Right atrium auricular region (tissue), 2 donors: ENCODE results near the gene ATG10. TPM values are rescaled to one million over a fixed set of nuclear protein-coding genes. Genes with fewer than 3 reads are reported as not detected.
A peak's percentile ranks its signal among the peaks of the same experiment; 100 is the strongest.

ENCODE experiments used
- DNase-seq: peaks from one replicate; pipeline ENCODE4 v3.0.0-alpha.2; 2019; ENCODE audit warnings: low spot score
- H3K27ac ChIP-seq, 2 donors: fragments of 200-600 bp; sonication (generic); 1 replicate in 1 of 2; 2 replicates in 1 of 2; pipeline ENCODE4 v1.5.1; 2016 to 2019
- H3K27me3 ChIP-seq, 2 donors: fragments of 200-600 bp; sonication (generic); one replicate each; pipeline versions ENCODE4 v1.5.1 to v1.6.0; 2017 to 2019
- H3K36me3 ChIP-seq: fragments of 200-600 bp; sonication (generic); one replicate; pipeline ENCODE4 v1.5.1; 2016
- H3K4me1 ChIP-seq, 2 donors: fragments of 200-600 bp; sonication (generic); one replicate each; pipeline versions ENCODE4 v1.5.1 to v1.6.0; 2017 to 2019
- H3K4me3 ChIP-seq, 2 donors: fragments of 200-600 bp; sonication (generic); 1 replicate in 1 of 2; 2 replicates in 1 of 2; pipeline ENCODE4 v1.5.1; 2017 to 2019; ENCODE audit warnings: mild to moderate bottlenecking in 1 of 2, moderate library complexity in 1 of 2
- H3K9me3 ChIP-seq, 2 donors: fragments of 200-600 bp; sonication (generic); one replicate each; pipeline ENCODE4 v1.5.1; 2019
- total RNA-seq, 2 donors: library from RNA; depleted of rRNA; stranded (reverse); fragments of >200 nt; gene quantifications; one replicate each; pipeline ENCODE4 v1.1.0, GENCODE V29; 2016
- TF ChIP-seq, protein P1 (sequence below), 2 donors: fragments of 200-600 bp; sonication (generic); IDR thresholded peaks; one replicate each; pipeline ENCODE4 v1.5.1; 2019; ENCODE audit warnings: antibody characterized with exemption in 2 of 2

ATG10 gene
- total RNA-seq, 2 donors from 2014 or later: 4.2 to 5.6 TPM

DNA sequence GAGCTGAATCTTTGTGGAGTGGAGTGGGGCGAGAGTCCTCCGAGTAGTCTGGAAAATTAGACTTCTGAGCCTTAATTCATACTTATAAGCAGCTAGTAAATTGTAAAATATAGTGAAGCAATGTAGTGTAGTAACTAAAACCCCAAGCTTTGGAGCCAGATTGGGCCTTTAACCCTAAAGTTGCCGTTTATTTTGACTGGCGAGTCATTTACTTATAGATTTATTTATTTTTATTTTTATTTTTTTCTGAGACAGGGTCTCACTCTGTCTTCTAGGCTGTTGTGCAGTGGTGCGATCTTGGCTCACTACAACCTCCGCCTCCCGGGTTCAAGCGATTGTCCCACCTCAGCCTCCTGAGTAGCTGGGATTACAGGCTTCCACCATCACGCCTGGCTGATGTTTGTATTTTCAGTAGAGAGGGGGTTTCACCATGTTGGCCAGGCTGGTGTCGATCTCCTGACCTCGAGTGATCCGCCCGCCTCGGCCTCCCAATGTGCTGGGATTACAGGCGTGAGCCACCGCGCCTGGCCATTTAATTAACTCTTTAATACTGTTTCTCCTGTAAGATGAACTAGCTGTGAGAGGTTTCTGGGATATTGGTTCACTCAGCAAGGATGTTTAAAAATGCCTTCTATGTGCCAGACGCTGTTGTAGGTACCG lies 307.0 kb downstream of the ATG10 start:
- DNase-seq: no peak
- TF ChIP-seq, protein P1, sequence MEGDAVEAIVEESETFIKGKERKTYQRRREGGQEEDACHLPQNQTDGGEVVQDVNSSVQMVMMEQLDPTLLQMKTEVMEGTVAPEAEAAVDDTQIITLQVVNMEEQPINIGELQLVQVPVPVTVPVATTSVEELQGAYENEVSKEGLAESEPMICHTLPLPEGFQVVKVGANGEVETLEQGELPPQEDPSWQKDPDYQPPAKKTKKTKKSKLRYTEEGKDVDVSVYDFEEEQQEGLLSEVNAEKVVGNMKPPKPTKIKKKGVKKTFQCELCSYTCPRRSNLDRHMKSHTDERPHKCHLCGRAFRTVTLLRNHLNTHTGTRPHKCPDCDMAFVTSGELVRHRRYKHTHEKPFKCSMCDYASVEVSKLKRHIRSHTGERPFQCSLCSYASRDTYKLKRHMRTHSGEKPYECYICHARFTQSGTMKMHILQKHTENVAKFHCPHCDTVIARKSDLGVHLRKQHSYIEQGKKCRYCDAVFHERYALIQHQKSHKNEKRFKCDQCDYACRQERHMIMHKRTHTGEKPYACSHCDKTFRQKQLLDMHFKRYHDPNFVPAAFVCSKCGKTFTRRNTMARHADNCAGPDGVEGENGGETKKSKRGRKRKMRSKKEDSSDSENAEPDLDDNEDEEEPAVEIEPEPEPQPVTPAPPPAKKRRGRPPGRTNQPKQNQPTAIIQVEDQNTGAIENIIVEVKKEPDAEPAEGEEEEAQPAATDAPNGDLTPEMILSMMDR (IDR thresholded peaks at IDR 0.05): no peak
- peak overlapping the region; percentile 63 to 86 for H3K4me3 ChIP-seq

DNA sequence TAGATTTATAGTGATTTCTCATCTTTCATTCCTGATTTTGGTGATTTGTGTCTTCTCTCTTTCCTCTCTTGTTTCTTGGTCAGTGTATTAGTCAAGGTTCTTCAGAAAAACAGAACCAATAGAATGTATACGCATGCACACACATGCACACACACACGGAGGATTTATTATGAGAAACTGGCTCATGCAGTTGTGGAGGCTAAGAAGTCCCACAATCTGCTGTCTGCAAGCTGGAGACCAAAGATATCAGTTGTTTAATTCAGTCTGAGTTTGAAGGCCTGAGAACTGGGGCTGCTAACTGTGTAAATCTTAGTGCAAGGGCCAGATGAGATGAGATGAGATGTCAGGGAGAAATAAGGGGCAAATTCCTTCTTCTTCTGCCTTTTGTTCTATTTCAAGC lies 312.1 kb downstream of the ATG10 start:
- Histone ChIP-seq H3K27ac (no peak overlapping the region), H3K27me3 (no peaks in the 10 kb centered on the region), H3K4me1 (peaks cover 0 to 7% of the 10 kb centered on the region in 2 donors), H3K9me3 (no peaks in the 10 kb centered on the region), H3K36me3 (no peaks in the 10 kb centered on the region), H3K4me3 (no peak overlapping the region)
- TF ChIP-seq, protein P1 (IDR thresholded peaks at IDR 0.05): no peak
- no peak for DNase-seq

More for the DNA sequence above, 307.0 kb downstream of the ATG10 start:
- Histone ChIP-seq H3K9me3 (no peaks in the 10 kb centered on the region), H3K4me1 (peaks cover 0 to 18% of the 10 kb centered on the region in 2 donors), H3K27ac (peak overlapping the region; percentile 77 to 86), H3K36me3 (peaks cover 25% of the 10 kb centered on the region), H3K27me3 (no peaks in the 10 kb centered on the region)

DNA sequence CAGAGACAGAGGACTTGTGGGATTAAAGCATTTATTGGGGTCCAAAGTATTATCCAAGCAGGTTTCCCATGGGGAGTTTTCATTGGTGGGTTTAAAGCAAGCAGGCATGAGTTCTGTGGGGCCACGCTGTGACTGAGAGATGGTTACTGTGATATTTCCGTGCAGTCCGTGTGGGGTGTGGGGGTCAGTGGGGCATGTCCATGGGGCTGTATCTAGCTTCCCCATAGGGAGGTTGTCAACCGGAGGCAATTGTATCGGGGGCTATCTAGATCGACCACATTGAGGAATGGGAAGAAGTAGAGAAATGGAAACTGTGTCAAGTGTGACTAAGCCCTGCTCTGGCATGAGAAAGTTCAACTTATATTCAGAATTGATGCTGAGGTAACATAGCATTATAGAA lies 313.4 kb downstream of the ATG10 start:
- no peaks in the 10 kb centered on the region for H3K27me3 ChIP-seq
- TF ChIP-seq, protein P1 (IDR thresholded peaks at IDR 0.05): no peak
- H3K36me3 ChIP-seq: no peaks in the 10 kb centered on the region
- no peak for DNase-seq
- H3K9me3 ChIP-seq: no peaks in the 10 kb centered on the region
- no peak overlapping the region for H3K27ac ChIP-seq
- no peak overlapping the region for H3K4me3 ChIP-seq
- H3K4me1 ChIP-seq: no peaks in the 10 kb centered on the region

DNA sequence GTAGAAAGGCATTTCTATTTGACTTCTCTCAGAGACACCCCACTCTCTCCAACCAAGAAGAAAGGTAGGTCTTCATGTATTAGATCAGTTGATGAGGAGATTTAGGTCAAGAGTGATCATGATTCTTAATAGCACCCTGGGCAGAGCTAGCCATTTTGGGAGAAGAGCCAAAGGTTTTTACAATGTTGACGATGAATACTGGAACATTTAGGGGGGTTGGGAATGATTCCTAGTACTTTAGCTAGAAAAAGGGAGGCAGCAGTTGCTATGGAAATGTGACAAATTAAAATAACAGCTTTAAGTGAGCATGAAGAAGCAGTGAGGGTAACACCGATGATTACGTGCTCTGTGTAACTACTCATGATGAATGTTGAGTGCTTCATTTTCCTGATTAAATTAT lies 315.8 kb downstream of the ATG10 start:
- no peaks in the 10 kb centered on the region for H3K4me1 ChIP-seq
- TF ChIP-seq, protein P1 (IDR thresholded peaks at IDR 0.05): no peak
- DNase-seq: no peak
- H3K27ac ChIP-seq: no peak overlapping the region
- H3K4me3 ChIP-seq: no peak overlapping the region
- no peaks in the 10 kb centered on the region for H3K36me3 ChIP-seq
- no peaks in the 10 kb centered on the region for H3K27me3 ChIP-seq
- H3K9me3 ChIP-seq: no peaks in the 10 kb centered on the region

DNA sequence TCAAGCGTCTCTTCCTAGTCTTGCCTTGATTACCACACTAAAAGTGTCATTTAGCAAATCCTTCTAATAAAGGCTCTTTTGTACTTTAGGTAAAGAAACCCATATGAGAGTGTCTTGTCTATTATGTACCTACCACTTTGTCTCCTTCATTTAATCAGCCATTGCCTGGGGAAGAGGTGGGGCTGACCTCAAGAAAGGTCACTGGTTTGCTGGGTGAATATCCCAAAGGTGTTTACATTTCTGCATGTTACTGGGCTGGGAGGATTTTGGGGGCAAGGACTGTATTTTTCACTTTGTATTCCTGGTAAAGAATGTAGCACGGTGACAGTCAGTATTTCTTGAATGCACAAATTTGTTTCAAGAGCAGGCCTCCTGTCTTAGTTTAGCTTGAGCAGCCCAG lies 318.2 kb downstream of the ATG10 start:
- TF ChIP-seq, protein P1 (IDR thresholded peaks at IDR 0.05): no peak

DNA sequence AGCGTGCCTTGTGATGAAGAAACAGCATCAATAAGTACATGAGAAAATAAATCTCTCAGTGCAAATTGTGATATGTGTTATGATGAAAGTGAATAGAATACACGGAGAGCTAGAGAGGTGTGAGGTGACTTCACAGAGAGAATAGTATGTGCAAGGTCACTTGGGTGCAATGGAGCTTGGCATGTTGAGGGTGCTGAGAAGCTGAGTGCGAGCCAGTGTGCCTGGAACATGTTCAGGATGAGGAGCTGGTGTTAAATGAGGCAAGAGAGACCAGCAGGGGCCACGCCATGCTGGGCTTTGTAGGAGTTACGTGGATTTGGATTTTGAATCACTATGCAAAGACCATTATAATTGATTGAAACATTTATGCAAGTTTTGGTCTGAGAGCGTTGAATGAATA lies 319.1 kb downstream of the ATG10 start:
- no peaks in the 10 kb centered on the region for H3K36me3 ChIP-seq
- no peaks in the 10 kb centered on the region for H3K27me3 ChIP-seq
- H3K9me3 ChIP-seq: no peaks in the 10 kb centered on the region
- TF ChIP-seq, protein P1 (IDR thresholded peaks at IDR 0.05): no peak
- H3K4me3 ChIP-seq: no peak overlapping the region
- no peak for DNase-seq
- no peak overlapping the region for H3K27ac ChIP-seq
- no peaks in the 10 kb centered on the region for H3K4me1 ChIP-seq

More for the DNA sequence above, 318.2 kb downstream of the ATG10 start:
- Histone ChIP-seq H3K27me3 (no peaks in the 10 kb centered on the region), H3K9me3 (no peaks in the 10 kb centered on the region), H3K27ac (no peak overlapping the region), H3K36me3 (no peaks in the 10 kb centered on the region), H3K4me1 (no peaks in the 10 kb centered on the region), H3K4me3 (no peak overlapping the region)
- no peak for DNase-seq
